HEK293 (cell line): ENCODE measurements around the gene TUT4.

ENCODE experiments used
- GLIS1 ChIP-seq: fragments of 450-650 bp; formaldehyde crosslinking; IDR thresholded peaks from 2 replicates; pipeline ENCODE4 v1.5.1; 2016; ENCODE audit warnings: missing biosample characterization, missing genetic modification characterization
- GLIS2 ChIP-seq: fragments of 450-650 bp; formaldehyde crosslinking; IDR thresholded peaks from 2 replicates; pipeline ENCODE4 v1.5.1; 2016; ENCODE audit warnings: missing biosample characterization, missing genetic modification characterization
- KLF10 ChIP-seq: fragments of 450-650 bp; IDR thresholded peaks from 2 replicates; pipeline ENCODE4 v1.5.1; 2018; ENCODE audit warnings: missing biosample characterization, mild to moderate bottlenecking, missing genetic modification characterization
- REST ChIP-seq: fragments of 450-650 bp; formaldehyde crosslinking; IDR thresholded peaks from 2 replicates; pipeline ENCODE4 v1.5.1; 2016; ENCODE audit warnings: missing biosample characterization, missing genetic modification characterization
- SALL2 ChIP-seq: fragments of 450-650 bp; formaldehyde crosslinking; IDR thresholded peaks from 2 replicates; pipeline ENCODE4 v1.5.0; 2017; ENCODE audit warnings: missing biosample characterization, mild to moderate bottlenecking, missing genetic modification characterization, borderline replicate concordance
- ZBTB1 ChIP-seq: fragments of 450-650 bp; formaldehyde crosslinking; IDR thresholded peaks from 2 replicates; pipeline ENCODE4 v1.5.1; 2016; ENCODE audit warnings: missing biosample characterization, missing genetic modification characterization
- ZFP37 ChIP-seq: fragments of 450-650 bp; formaldehyde crosslinking; IDR thresholded peaks from 2 replicates; pipeline ENCODE4 v1.5.1; 2016; ENCODE audit warnings: missing biosample characterization, missing genetic modification characterization
- ZNF112 ChIP-seq: fragments of 450-650 bp; formaldehyde crosslinking; IDR thresholded peaks from 2 replicates; pipeline ENCODE4 v1.5.0; 2017; ENCODE audit warnings: missing biosample characterization, missing genetic modification characterization
- ZNF169 ChIP-seq: fragments of 450-650 bp; formaldehyde crosslinking; IDR thresholded peaks from 2 replicates; pipeline ENCODE4 v1.5.1; 2016; ENCODE audit warnings: missing biosample characterization, missing genetic modification characterization
- ZNF18 ChIP-seq: fragments of 450-650 bp; formaldehyde crosslinking; IDR thresholded peaks from 2 replicates; pipeline ENCODE4 v1.5.1; 2016; ENCODE audit warnings: missing biosample characterization, missing genetic modification characterization
- ZNF2 ChIP-seq: fragments of 450-650 bp; formaldehyde crosslinking; IDR thresholded peaks from 2 replicates; pipeline ENCODE4 v1.5.1; 2016; ENCODE audit warnings: missing biosample characterization, missing genetic modification characterization
- ZNF26 ChIP-seq: fragments of 450-650 bp; formaldehyde crosslinking; IDR thresholded peaks from 2 replicates; pipeline ENCODE4 v1.5.1; 2016; ENCODE audit warnings: missing biosample characterization, missing genetic modification characterization
- ZNF274 ChIP-seq, 2 experiments: fragments of 200-500 bp in 1 of 2; fragments of 450-650 bp in 1 of 2; sonication (Bioruptor generic) in 1 of 2; formaldehyde crosslinking in 1 of 2; IDR thresholded peaks; 2 replicates each; pipeline versions ENCODE4 v1.5.1 to v1.6.1; 2014 to 2016; ENCODE audit warnings: borderline replicate concordance in 1 of 2, inconsistent platforms in 1 of 2, low read length in 1 of 2, missing biosample characterization in 1 of 2, missing genetic modification characterization in 1 of 2
- ZNF423 ChIP-seq: fragments of 450-650 bp; formaldehyde crosslinking; IDR thresholded peaks from 2 replicates; pipeline ENCODE4 v1.5.1; 2016; ENCODE audit warnings: missing biosample characterization, missing genetic modification characterization
- ZNF48 ChIP-seq: fragments of 450-650 bp; formaldehyde crosslinking; IDR thresholded peaks from 2 replicates; pipeline ENCODE4 v1.5.1; 2016; ENCODE audit warnings: missing biosample characterization, missing genetic modification characterization
- ZNF514 ChIP-seq: fragments of 450-650 bp; formaldehyde crosslinking; IDR thresholded peaks from 2 replicates; pipeline ENCODE4 v1.5.1; 2016; ENCODE audit warnings: missing biosample characterization, missing genetic modification characterization
- ZNF530 ChIP-seq: fragments of 450-650 bp; formaldehyde crosslinking; IDR thresholded peaks from 2 replicates; pipeline ENCODE4 v1.5.1; 2016; ENCODE audit warnings: low read depth, missing biosample characterization, missing genetic modification characterization
- ZNF629 ChIP-seq: fragments of 450-650 bp; formaldehyde crosslinking; IDR thresholded peaks from 2 replicates; pipeline ENCODE4 v1.5.1; 2017; ENCODE audit warnings: missing biosample characterization, missing genetic modification characterization
- ZNF654 ChIP-seq: fragments of 450-650 bp; formaldehyde crosslinking; IDR thresholded peaks from 2 replicates; pipeline ENCODE4 v1.5.1; 2016; ENCODE audit warnings: low read depth, missing biosample characterization, missing genetic modification characterization
- ZNF692 ChIP-seq: fragments of 450-650 bp; formaldehyde crosslinking; IDR thresholded peaks from 2 replicates; pipeline ENCODE4 v1.5.1; 2016; ENCODE audit warnings: missing biosample characterization, missing genetic modification characterization
- ZNF776 ChIP-seq: fragments of 450-650 bp; formaldehyde crosslinking; IDR thresholded peaks from 2 replicates; pipeline ENCODE4 v1.5.0; 2017; ENCODE audit warnings: missing biosample characterization, missing genetic modification characterization, borderline replicate concordance
- ZNF792 ChIP-seq: fragments of 450-650 bp; formaldehyde crosslinking; IDR thresholded peaks from 2 replicates; pipeline ENCODE4 v1.5.1; 2016; ENCODE audit warnings: missing biosample characterization, missing genetic modification characterization
- ZSCAN16 ChIP-seq: fragments of 450-650 bp; formaldehyde crosslinking; IDR thresholded peaks from 2 replicates; pipeline ENCODE4 v1.5.1; 2016; ENCODE audit warnings: missing biosample characterization, missing genetic modification characterization
- ZXDB ChIP-seq: fragments of 450-650 bp; formaldehyde crosslinking; IDR thresholded peaks from 2 replicates; pipeline ENCODE4 v1.5.1; 2016; ENCODE audit warnings: missing biosample characterization, missing genetic modification characterization
- TF ChIP-seq, protein P1 (sequence below): fragments of 450-650 bp; formaldehyde crosslinking; IDR thresholded peaks from 2 replicates; pipeline ENCODE4 v1.5.1; 2016; ENCODE audit warnings: missing biosample characterization, missing genetic modification characterization
- TF ChIP-seq, protein P2 (sequence below): fragments of 450-650 bp; formaldehyde crosslinking; IDR thresholded peaks from 2 replicates; pipeline ENCODE4 v1.5.1; 2017; ENCODE audit warnings: missing biosample characterization, mild to moderate bottlenecking, missing genetic modification characterization, moderate library complexity
- TF ChIP-seq, protein P3 (sequence below): fragments of 450-650 bp; formaldehyde crosslinking; IDR thresholded peaks from 2 replicates; pipeline ENCODE4 v1.5.1; 2016; ENCODE audit warnings: missing biosample characterization, missing genetic modification characterization

TUT4 gene

GRCh38 chr1:52552505-52553361 is at the start of gene TUT4 (continued):
- TF ChIP-seq ZNF18 (no peak), KLF10 (tag by site-specific recombination) (peak; percentile 53), ZNF274 (IDR thresholded peaks at IDR 0.05; ENCODE audit: low read length) (no peak), ZNF274 (tag by site-specific recombination; IDR thresholded peaks at IDR 0.05; ENCODE audit: borderline replicate concordance) (no peak), ZNF514 (tag by site-specific recombination) (no peak), ZNF654 (no peak), ZNF776 (no peak), ZNF26 (tag by site-specific recombination) (no peak), ZNF629 (tag by site-specific recombination) (no peak), ZNF792 (tag by site-specific recombination) (no peak), SALL2 (tag by site-specific recombination) (no peak), ZBTB1 (tag by site-specific recombination) (no peak), ZSCAN16 (peak; percentile 45; the same call in 1 of the 2 replicates), REST (no peak; the same call in 1 of the 2 replicates), ZNF530 (tag by site-specific recombination) (no peak), GLIS1 (tag by site-specific recombination) (peak; percentile 88), ZNF2 (peak; percentile 72), ZNF169 (tag by site-specific recombination) (no peak), ZNF48 (no peak), ZFP37 (tag by site-specific recombination) (peak; percentile 68), ZNF692 (no peak; the same call in none of the 2 replicates), ZXDB (tag by site-specific recombination) (peak; percentile 60), ZNF423 (tag by site-specific recombination) (peak; percentile 83), GLIS2 (tag by site-specific recombination) (peak; percentile 97), ZNF112 (no peak)
- TF ChIP-seq, protein P1, sequence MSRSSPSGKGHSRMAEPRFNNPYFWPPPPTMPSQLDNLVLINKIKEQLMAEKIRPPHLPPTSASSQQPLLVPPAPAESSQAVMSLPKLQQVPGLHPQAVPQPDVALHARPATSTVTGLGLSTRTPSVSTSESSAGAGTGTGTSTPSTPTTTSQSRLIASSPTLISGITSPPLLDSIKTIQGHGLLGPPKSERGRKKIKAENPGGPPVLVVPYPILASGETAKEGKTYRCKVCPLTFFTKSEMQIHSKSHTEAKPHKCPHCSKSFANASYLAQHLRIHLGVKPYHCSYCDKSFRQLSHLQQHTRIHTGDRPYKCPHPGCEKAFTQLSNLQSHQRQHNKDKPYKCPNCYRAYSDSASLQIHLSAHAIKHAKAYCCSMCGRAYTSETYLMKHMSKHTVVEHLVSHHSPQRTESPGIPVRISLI (tag by site-specific recombination), result no peak
- TF ChIP-seq, protein P2, sequence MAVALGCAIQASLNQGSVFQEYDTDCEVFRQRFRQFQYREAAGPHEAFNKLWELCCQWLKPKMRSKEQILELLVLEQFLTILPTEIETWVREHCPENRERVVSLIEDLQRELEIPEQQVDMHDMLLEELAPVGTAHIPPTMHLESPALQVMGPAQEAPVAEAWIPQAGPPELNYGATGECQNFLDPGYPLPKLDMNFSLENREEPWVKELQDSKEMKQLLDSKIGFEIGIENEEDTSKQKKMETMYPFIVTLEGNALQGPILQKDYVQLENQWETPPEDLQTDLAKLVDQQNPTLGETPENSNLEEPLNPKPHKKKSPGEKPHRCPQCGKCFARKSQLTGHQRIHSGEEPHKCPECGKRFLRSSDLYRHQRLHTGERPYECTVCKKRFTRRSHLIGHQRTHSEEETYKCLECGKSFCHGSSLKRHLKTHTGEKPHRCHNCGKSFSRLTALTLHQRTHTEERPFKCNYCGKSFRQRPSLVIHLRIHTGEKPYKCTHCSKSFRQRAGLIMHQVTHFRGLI, result no peak
- TF ChIP-seq, protein P3, sequence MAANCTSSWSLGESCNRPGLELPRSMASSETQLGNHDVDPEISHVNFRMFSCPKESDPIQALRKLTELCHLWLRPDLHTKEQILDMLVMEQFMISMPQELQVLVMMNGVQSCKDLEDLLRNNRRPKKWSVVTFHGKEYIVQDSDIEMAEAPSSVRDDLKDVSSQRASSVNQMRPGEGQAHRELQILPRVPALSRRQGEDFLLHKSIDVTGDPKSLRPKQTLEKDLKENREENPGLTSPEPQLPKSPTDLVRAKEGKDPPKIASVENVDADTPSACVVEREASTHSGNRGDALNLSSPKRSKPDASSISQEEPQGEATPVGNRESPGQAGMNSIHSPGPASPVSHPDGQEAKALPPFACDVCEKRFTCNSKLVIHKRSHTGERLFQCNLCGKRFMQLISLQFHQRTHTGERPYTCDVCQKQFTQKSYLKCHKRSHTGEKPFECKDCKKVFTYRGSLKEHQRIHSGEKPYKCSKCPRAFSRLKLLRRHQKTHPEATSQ (tag by site-specific recombination), result no peak
